D721Med (cell line): ENCODE measurements around the gene SUGT1.

Experiments used
- DNase-seq: peaks from one replicate; pipeline ENCODE4 v3.0.0; 2011; ENCODE audit warnings: low spot score; ENCODE audit not compliant: insufficient read length
- FAIRE-seq: peaks from 2 replicates; lab custom pipeline; 2011; peaks lifted over from hg19 to GRCh38; lab: Jason Lieb, UNC
- CTCF ChIP-seq: IDR thresholded peaks from 2 replicates; pipeline ENCODE4 v1.5.1; 2012; ENCODE audit warnings: mild to moderate bottlenecking, control low read depth; ENCODE audit not compliant: insufficient read depth; ENCODE audit errors: missing control alignments

SUGT1 gene

DNA sequence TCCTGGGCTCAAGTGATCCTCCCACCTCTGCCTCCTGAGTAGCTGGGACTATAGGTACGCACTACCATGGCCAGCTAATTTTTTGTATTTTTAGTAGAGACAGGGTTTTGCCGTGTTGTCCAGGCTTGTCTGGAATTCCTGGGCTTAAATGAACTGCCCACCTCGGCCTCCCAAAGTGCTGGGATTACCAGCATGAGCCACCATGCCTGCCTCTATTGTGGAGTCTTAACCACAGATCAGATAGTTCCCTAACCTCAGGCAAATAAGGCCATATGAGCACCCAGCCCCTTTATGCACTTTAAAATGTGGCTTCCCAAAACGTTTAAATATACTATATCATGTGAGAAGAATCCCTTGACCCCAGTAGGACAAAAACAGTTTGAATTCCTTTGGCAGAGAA is 70.5 kb downstream of the SUGT1 start:
- FAIRE-seq (no peak), DNase-seq (no peak)
- TF ChIP-seq CTCF = no peak

DNA sequence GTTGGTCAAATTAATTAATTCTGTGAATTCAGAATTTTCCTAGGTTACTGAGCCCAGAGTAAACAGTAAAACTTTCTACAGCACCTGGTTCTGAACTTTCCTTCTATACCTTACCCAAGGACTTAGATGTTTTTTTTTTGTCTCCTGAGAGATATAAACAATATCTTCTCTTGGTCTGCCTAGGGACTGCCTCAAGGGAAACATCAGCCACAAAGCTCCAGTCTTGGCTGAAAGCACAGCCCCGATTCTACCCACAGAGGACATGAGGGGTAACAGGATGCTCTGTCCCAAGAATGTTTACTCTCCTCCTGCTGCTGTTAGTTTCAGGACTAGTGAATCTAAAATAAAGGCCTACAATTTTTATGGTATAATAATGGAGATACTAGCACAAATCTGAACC is 72.7 kb downstream of the SUGT1 start:
- FAIRE-seq (no peak), DNase-seq (no peak)
- TF ChIP-seq CTCF = no peak

DNA sequence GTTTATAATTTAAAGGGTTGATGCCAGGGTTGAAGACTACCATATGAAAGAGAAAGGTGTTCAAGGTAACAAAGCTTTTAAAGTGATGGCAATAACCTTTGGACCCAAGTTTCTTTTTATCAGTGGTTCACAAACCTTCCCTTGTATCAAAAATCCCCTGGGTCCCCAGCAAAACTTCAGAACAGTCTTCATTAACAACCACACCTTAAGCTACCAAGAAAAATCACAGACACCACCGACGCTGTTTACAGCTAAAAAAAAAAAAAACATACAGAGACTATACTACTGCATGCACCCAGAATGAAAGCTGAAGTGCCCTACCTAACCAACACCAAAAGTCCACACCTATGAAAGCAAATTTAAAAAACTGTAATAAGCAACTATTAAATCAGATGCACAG is 73.6 kb downstream of the SUGT1 start:
- no peak for FAIRE-seq
- no peak for TF ChIP-seq CTCF

GRCh38 chr13:52734075-52734623 is 81.5 kb downstream of the SUGT1 start:
- DNase-seq (no peak), FAIRE-seq (no peak)
- no peak for TF ChIP-seq CTCF

More for the DNA sequence above, 73.6 kb downstream of the SUGT1 start:
- no peak for DNase-seq

DNA sequence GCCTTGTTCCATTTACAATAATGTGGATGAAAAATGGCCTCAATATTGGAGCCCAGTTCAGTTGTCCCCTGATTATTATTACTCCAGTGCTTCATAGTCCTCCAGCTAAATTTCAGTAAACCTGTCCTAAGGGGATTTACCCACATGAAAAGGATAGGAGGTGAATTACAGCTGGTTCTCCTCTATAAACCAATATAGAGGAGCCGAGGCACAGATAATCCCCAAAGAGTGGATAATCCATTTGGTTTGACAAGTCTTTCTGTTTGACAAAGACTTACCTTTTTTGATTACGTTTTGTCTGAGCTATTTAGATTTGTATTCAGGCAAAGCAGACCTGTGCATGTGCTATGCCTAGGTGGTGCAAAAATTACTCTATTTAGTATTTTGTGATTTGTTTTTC is 84.3 kb downstream of the SUGT1 start:
- TF ChIP-seq CTCF = no peak
- DNase-seq = peak; percentile 19
- FAIRE-seq = peak; percentile 44

DNA sequence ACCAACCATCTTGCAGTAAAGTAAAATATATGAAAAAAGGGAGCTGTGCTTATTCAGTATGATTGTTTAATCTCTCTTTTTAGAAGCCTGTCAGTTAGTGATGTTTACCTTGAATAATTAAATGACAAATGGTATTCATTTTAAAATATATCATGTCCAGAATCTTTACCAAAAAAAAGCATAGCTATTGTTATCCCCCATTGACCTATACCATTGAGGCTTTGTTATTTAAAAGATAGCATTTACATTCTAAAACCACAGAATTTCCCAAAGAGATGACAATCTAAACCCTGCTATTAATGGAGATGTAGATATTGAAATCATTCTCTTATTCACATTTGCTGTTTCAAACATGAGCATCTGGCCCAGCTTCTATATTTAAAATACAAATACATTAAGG is 84.8 kb downstream of the SUGT1 start:
- FAIRE-seq (no peak), DNase-seq (no peak)
- no peak for TF ChIP-seq CTCF

DNA sequence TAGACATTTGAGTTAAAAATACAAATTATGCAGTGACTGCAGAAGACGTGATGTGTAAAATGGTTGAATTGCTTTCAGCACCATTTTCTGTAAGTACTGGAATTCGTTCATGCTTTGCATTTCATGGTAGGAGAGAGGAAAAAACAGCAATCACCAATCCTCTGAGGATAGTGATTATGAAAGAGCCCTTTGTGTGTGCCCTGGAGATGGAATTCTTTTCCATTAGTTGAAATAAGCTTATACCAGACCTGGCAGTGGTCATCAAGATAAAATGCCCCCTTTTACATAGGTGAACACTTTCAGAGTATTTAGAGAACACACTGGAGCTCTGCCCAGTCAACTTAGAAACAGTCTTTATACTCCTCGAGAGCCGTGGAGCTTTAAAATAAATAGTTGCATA is 85.3 kb downstream of the SUGT1 start:
- FAIRE-seq (no peak), DNase-seq (no peak)
- TF ChIP-seq CTCF = no peak
